Suppressor macrophage (primary cell): ENCODE data around the gene MAPKAP1.

Experiments
- DNase-seq, 4 experiments: peaks; one replicate each; pipeline ENCODE4 v3.0.0-alpha.2; 2020 to 2022
- total RNA-seq, 17 experiments: gene quantifications; one replicate each; lab custom pipeline; 2026; ENCODE audit warnings: mixed read lengths in 6 of 17, inconsistent platforms in 3 of 17; lab: John Stamatoyannopoulos, UW

Gene MAPKAP1
- 68.4 to 201 (median 152) reads per million in 17 experiments for total RNA-seq

DNA sequence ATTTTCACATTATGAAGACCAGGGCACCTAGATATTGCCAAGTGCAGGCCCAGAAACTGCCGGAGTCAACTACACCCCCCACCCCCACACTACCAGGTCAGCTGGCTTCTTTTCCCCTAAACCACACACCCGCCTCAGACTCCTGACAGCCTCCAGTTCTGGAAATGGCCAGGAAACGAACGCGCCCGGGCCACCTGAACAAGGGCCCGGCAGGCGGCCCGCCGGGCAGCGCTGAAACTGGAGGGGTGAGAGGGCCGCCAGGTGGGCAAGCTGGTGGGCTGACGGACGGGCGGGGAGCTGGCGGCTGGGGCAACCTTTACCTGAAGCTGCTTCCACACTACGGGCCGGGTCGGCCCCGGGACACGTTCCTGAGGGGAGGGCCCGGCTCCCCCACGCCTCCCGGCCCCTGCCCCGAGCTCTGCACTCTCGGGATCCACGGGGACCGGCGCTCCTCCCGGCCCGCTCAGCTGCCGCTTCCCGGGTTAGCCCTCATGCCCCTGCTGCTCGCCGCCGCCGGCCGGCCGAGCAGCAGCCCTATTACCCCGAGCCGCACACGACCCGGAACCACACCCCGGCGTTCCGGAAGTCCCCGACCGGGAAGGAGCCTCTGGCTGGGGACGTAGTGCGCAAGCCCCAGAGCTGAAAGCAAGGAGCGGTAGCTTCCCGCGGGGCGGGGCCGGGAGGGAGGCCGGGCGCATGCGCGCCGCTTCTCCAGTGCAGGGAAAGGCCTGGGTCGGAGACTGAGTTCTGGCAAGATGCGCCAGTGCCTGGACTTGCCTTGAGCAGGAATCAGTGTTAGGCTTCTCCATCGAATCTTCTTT, at the start of gene MAPKAP1:
MAPKAP1 (minus strand) TSS at position 558 of the 821 bp plus-strand sequence. CDS start 34,634 bp downstream, outside the sequence.
- DNase-seq = peak; percentile 97 to 99 (median 98)

- no peak for DNase-seq
Observed at GRCh38 chr9:125756518-125756917, 49.5 kb upstream of the MAPKAP1 start.

DNA sequence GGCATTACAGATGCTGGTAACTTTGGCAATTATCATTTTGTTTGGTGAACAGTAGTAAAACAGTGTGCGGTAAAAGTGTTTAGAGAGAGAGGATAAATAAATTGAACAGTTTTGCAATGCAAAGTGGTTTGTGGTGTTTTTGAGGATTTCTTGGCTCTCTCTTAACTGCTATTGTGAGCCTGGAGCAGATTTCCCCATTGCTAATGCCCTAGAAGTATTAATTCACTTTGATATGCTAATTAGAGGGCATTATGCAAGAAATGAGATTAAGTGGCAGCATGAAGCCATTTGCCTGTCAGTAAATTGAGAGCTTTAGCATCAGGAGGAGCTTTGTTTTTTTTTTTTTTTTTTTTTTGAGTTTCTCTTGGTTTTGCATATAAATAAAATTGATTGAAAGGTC, 48.3 kb upstream of the MAPKAP1 start:
- DNase-seq = no peak

- no peak for DNase-seq
Observed at GRCh38 chr9:125754096-125754495, 47.1 kb upstream of the MAPKAP1 start.

- no peak for DNase-seq
Observed at GRCh38 chr9:125752070-125752628, 45.1 kb upstream of the MAPKAP1 start.

- DNase-seq = no peak
Observed at GRCh38 chr9:125750627-125751011, 43.6 kb upstream of the MAPKAP1 start.

- DNase-seq = no peak
Observed at GRCh38 chr9:125749951-125750626, 43.1 kb upstream of the MAPKAP1 start.

DNA sequence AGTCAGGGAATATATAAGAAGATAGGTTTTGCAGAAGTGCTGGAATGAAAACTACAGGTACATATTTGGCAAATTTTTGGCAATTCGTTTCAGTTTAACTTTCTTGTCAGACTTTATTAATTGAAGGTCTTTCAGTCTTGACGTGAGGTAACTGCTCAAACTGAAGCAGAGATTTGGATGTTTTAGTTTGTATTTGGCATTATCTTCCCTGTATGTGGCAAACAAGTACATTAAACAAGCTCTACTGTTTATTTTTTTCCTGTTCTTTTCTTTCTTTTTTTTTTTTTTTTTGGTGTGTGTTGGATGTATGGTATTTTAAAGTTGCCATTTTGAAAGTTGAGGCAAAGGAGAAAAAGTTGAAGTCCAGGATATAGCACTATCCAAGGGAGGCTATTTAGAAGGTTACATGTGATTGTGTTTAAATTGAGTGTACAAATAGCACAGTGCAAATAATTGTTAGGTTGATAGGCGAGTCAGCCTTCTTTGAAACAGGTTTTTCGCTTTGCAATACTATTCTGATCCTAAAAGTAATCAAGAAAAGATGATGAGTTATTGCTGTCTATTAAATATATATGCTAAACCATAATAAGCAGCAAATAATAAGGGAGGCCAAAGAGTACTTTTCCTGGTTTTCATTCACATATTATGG, 42.4 kb upstream of the MAPKAP1 start:
- no peak for DNase-seq

GRCh38 chr9:125748446-125749099, 41.6 kb upstream of the MAPKAP1 start:
- peak in 2 of 4 experiments; percentile 6 to 22 for DNase-seq

DNA sequence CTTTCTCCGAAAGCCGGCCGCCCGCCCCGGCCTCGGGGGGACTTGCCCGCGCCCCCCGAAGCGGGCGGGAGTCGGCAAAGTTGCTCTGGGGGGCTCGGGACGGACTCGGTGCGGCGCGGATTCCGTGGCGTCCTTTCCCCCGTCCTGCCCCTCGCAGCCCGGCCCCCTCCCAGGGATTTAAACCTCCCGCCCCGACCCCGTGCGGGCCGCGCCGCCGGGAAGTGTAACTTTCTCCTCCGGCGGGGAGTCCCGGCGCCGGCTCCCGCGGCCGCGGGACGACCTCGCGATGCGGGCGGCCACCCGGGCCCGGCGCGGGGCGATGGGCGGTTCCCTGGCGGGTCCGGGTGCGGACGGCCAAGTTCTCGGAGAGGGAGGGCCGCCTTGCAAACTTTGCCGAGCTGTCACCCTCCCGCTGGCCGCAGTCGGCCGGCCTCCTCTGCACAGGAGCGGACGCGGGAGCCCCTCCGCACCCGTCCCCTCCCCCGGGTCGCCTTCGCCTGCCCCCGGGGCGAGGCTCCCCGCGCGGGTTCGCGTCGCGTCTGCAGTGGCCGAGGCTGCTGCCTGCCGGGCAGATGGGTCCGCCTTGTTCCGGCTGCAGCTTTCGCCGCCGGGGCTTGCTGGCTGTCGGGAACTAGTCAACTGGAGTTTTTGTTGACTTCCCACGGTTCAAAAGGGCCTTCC, 40.9 kb upstream of the MAPKAP1 start:
- DNase-seq = peak; percentile 21 to 74 (median 56)

DNA sequence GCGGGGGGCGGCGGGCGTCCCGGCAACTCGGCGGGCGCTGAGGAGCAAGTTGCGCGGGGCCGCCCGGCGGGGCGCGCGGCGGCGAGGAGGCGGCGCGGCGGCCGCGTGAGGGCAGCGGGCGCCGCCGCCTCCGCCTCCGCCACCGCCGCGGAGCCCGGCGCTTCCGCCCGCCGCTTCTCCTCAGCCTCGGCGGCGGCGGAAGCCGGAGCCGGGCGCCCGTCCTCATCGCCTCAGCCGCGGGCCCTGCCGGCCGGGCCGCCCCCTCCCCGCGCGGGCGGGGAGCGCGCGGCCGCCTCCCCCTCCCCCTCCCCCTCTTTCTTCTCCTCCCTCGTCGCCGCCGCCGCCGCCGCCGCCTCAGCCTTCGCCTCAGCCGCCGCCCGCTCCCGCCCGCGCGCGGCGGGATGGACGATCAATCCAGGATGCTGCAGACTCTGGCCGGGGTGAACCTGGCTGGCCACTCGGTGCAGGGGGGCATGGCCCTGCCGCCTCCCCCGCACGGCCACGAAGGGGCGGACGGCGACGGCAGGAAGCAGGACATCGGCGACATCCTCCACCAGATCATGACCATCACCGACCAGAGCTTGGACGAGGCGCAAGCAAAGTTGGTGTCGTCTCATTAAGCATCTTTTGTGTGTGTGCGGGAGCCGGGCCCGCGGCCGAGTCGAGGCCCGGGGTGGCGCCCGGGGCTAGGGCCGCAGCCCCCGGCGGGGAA, 40.2 kb upstream of the MAPKAP1 start, which contains the start of gene PBX3:
PBX3 (plus strand) TSS at position 321 of the 712 bp plus-strand sequence.
- peak; percentile 38 to 83 (median 60) for DNase-seq

DNA sequence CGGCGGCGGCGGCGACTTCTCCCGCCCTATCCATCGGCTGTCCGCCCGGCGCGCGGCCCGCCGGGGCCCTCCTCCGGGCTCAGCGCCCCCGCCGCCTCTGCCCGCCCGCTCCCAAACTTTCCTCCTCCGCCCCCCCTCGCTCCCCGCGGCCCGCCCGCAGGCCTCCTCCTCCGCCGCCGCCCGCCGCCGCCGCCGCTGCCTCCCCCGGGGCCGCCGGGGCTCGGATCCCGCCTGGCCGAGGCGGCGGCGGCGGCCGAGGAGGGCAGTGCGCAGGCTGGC, 39.7 kb upstream of the MAPKAP1 start:
- no peak for DNase-seq

GRCh38 chr9:125746017-125746773, 39.2 kb upstream of the MAPKAP1 start:
- DNase-seq = peak; percentile 97 to 99 (median 98)

DNA sequence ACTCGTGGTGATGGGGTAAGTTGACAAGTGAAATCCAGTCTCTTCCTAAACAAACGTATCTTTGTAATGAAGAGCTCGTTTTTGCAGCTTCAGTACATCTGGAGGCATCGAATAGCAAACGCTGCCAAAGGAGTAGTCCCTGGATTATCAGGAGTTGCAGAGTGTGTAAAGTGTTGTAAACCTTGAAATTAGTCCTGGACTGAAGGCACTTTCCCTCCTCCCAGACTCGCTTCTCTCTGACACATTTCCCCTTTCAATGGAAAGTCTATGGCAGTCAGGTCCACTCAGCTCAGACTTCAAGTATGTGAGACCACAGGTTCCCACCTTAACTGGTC, 38.6 kb upstream of the MAPKAP1 start:
- DNase-seq = no peak

DNA sequence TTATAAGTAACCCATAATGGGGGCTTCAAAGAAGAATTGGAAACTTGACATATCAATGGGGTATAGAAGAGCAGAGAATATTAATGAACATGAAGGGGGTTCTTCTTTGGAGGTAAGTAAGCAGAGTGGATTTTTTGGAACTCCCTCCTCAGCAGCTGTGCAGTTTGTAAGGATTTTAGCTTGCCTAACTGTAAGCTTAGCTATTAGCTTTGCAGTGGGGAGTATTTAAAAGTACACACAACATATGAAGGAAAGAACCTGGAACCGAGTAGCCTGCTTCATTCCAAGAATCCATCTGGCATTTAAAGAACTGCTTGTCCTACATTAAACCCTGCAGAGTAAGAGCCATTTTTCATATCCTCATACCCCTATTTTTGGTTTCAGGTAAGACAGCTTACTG, 38.0 kb upstream of the MAPKAP1 start:
- DNase-seq = no peak

- DNase-seq = no peak
Observed at GRCh38 chr9:125744616-125745015, 37.6 kb upstream of the MAPKAP1 start.

- peak in 2 of 4 experiments; percentile 40 to 42 for DNase-seq
Observed at GRCh38 chr9:125743682-125744428, 36.8 kb upstream of the MAPKAP1 start.

GRCh38 chr9:125742657-125743056, 35.6 kb upstream of the MAPKAP1 start:
- no peak for DNase-seq

- DNase-seq = peak in 2 of 4 experiments; percentile 22 to 28
Observed at GRCh38 chr9:125739436-125739835, 32.4 kb upstream of the MAPKAP1 start.

GRCh38 chr9:125732562-125732961, 25.6 kb upstream of the MAPKAP1 start:
- DNase-seq = peak in 3 of 4 experiments; percentile 17 to 37 (median 24)
